ENCODE results near the gene MORC2. TPM values are rescaled to one million over a fixed set of nuclear protein-coding genes. Genes with fewer than 3 reads are reported as not detected.

MORC2 gene
- total and polyA plus RNA-seq, 12 donors = 13.9 to 60.1 (median 18.6) TPM

DNA sequence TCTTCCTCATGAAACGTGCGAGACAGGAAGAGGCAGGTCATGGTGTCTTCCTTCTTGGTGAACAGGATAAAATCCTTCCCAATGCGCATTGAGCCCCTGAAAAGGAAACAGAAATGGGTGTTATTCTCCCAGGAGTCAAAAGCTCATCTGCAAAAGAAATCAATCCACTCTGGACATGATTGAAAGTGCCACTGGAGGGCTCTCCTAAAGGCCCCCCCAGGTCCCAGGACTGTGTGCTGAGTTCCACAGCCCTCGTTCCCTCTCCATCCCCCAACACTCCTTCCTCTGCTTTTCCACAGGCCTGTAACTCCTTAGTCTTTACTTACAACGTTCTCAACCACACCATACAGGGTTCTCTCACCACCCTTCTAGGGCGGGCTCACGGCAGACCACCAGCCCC is 22.2 kb downstream of the MORC2 start:
- H3K4me3 ChIP-seq = no peak overlapping the region
- no peak for TF ChIP-seq POLR2A (IDR thresholded peaks at IDR 0.05)
- TF ChIP-seq, protein P1, sequence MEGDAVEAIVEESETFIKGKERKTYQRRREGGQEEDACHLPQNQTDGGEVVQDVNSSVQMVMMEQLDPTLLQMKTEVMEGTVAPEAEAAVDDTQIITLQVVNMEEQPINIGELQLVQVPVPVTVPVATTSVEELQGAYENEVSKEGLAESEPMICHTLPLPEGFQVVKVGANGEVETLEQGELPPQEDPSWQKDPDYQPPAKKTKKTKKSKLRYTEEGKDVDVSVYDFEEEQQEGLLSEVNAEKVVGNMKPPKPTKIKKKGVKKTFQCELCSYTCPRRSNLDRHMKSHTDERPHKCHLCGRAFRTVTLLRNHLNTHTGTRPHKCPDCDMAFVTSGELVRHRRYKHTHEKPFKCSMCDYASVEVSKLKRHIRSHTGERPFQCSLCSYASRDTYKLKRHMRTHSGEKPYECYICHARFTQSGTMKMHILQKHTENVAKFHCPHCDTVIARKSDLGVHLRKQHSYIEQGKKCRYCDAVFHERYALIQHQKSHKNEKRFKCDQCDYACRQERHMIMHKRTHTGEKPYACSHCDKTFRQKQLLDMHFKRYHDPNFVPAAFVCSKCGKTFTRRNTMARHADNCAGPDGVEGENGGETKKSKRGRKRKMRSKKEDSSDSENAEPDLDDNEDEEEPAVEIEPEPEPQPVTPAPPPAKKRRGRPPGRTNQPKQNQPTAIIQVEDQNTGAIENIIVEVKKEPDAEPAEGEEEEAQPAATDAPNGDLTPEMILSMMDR (IDR thresholded peaks at IDR 0.05) = no peak
- WGBS, 4 donors = 65 to 79% (median 71%) methylated on average over 7 of the region's 7 CpGs
- H3K36me3 ChIP-seq (replicated peaks in 1 of 2) = peaks cover 0 to 82% of the 10 kb centered on the region in 2 donors
- H3K27me3 ChIP-seq = no peaks in the 10 kb centered on the region
- no peaks in the 10 kb centered on the region for H3K9me3 ChIP-seq (replicated peaks in 1 of 3)
- no peak for DNase-seq
- H3K4me1 ChIP-seq (replicated peaks in 1 of 2) = peaks cover 0 to 12% of the 10 kb centered on the region in 2 donors
- intact Hi-C loops (cut with DNase I) = loop anchor here in 1 of 2 donors (2.0 to 10.0 kb wide), 2 partner anchors 138 to 198 kb away; partner anchors contain the start of gene PLA2G3
- peak overlapping the region in 2 of 5 donors; percentile 31 to 65 for H3K27ac ChIP-seq

DNA sequence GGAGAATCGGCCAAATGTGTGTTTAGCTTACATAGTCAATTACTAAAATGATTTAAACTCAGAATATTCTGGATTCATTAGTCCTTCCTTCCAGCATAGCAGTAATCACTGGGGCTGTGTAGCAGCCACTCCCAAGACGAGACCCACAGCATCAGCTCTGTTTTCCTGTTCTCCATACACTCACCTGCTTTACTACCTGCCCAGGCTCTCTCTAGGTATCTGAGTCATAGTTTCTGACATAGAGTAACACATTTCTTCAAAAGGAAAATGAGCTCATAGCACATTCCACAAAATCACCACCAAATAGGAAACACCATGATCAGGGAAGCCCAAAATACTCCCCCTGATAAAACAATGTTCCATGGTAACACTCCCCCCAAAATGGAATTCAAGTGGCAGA is 22.9 kb downstream of the MORC2 start:
- no peak for TF ChIP-seq POLR2A (IDR thresholded peaks at IDR 0.05)
- TF ChIP-seq, protein P1 (IDR thresholded peaks at IDR 0.05) = no peak
- 83 to 97% (median 90%) methylated on average over 2 of the region's 2 CpGs for WGBS, 4 donors
- intact Hi-C loops (cut with DNase I) = loop anchor here in 1 of 2 donors (2.0 to 10.0 kb wide), 2 partner anchors 139 to 199 kb away; partner anchors contain the start of gene PLA2G3
- DNase-seq = no peak
- H3K36me3 ChIP-seq (replicated peaks in 1 of 2) = peaks cover 0 to 84% of the 10 kb centered on the region in 2 donors
- H3K27ac ChIP-seq = no peak overlapping the region
- no peaks in the 10 kb centered on the region for H3K9me3 ChIP-seq (replicated peaks in 1 of 3)
- H3K4me1 ChIP-seq (replicated peaks in 1 of 2) = peaks cover 0 to 12% of the 10 kb centered on the region in 2 donors
- H3K27me3 ChIP-seq = no peaks in the 10 kb centered on the region
- no peak overlapping the region for H3K4me3 ChIP-seq

DNA sequence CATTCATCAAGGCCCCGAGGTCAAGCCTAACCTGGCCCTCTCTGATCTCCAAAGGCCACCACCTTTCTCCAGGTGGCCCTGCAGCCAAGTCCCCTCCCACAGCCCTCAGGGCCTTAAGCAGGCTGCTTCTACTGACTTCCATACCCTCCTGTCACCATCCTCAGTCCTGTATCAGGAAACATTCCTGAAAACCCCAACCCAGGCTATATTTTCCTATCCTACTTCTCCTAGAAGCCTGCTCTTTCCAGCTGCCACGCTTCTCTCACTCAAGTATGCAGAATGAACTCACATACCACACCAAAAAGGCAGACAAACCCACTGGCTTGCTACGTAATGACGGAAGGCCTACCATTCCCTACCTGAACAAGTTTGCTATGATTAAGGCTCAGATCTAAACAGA is 23.6 kb downstream of the MORC2 start:
- Histone ChIP-seq H3K27me3 (no peaks in the 10 kb centered on the region), H3K4me1 (replicated peaks in 1 of 2) (peaks cover 0 to 12% of the 10 kb centered on the region in 2 donors), H3K9me3 (replicated peaks in 1 of 3) (no peaks in the 10 kb centered on the region), H3K36me3 (replicated peaks in 1 of 2) (peaks cover 0 to 88% of the 10 kb centered on the region in 2 donors), H3K4me3 (no peak overlapping the region), H3K27ac (no peak overlapping the region)
- intact Hi-C loops (cut with DNase I) = loop anchor here (5.0 to 10.0 kb wide), 2 partner anchors 200 to 202 kb away; partner anchors contain the start of gene PLA2G3 (in 1 of the 2)
- WGBS, 4 donors = 91 to 95% (median 94%) methylated on average over 4 of the region's 4 CpGs
- no peak for DNase-seq
- no peak for TF ChIP-seq POLR2A (IDR thresholded peaks at IDR 0.05)
- TF ChIP-seq, protein P1 (IDR thresholded peaks at IDR 0.05) = no peak

DNA sequence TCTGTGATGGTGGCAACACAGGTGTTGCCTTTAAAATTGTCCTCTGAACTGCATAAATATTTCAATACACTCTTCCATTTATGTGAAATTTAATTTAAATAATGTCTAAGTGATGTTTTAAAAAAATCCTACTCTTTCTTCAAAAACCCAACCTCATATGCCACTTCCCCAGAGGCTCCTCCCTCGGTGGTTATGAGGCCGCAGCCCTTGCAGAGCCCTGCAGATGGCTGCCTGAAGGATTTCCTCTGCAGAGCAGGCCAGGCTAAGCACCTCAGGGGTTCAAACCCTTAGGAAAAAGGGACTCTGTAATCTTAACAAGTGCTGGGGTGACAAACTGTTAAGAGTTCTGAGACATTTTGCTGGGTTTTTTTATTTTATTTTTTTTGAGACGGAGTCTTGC is 25.2 kb downstream of the MORC2 start:
- 74 to 79% (median 76%) methylated on average over 3 of the region's 3 CpGs for WGBS, 4 donors
- Histone ChIP-seq H3K27me3 (no peaks in the 10 kb centered on the region), H3K27ac (no peak overlapping the region), H3K9me3 (replicated peaks in 1 of 3) (no peaks in the 10 kb centered on the region), H3K4me3 (no peak overlapping the region), H3K4me1 (replicated peaks in 1 of 2) (peaks cover 0 to 9% of the 10 kb centered on the region in 2 donors), H3K36me3 (replicated peaks in 1 of 2) (peaks cover 0 to 92% of the 10 kb centered on the region in 2 donors)
- TF ChIP-seq, protein P1 (IDR thresholded peaks at IDR 0.05) = no peak
- no peak for TF ChIP-seq POLR2A (IDR thresholded peaks at IDR 0.05)
- intact Hi-C loops (cut with DNase I) = loop anchor here (5.0 to 10.0 kb wide), 2 partner anchors 201 to 204 kb away; partner anchors contain the start of gene PLA2G3 (in 1 of the 2)
- no peak for DNase-seq

All from adrenal gland (tissue), 12 donors.